CD4-positive, alpha-beta T cell treated with Interleukin-12 subunit alpha and Interleukin-12 subunit beta, for 1 hour (primary cell): ENCODE measurements around the gene PRRT1B.

ENCODE experiments used
- DNase-seq: peaks from one replicate; pipeline ENCODE4 v3.0.0-alpha.2; 2020

The PRRT1B gene

DNA sequence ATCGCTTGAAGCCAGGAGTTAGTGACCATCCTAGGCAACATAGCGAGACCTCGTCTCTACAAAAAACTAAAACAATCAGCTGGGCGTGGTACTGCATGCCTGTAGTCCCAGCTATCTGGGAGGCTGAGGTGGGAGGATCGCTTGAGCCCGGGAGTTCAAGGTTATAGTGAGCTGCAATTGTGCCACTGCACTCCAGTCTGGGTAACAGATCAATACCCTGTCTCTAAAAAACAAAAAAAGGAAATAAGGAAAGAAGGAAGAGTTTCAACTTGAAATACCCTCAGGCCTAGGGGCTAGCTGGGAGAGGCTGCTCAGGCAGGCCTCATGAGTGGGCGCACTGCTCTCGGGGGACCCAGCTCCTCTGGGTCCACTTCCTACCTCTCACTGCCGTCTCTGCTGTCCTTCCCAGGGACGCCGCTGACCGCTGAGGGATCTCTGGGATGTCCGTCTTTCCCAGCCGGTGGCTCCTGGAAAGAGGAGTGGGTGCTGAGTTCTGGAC is 56.4 kb downstream of the PRRT1B start:
- no peak for DNase-seq

GRCh38 chr9:131603199-131603598 is 57.9 kb downstream of the PRRT1B start:
- no peak for DNase-seq

DNA sequence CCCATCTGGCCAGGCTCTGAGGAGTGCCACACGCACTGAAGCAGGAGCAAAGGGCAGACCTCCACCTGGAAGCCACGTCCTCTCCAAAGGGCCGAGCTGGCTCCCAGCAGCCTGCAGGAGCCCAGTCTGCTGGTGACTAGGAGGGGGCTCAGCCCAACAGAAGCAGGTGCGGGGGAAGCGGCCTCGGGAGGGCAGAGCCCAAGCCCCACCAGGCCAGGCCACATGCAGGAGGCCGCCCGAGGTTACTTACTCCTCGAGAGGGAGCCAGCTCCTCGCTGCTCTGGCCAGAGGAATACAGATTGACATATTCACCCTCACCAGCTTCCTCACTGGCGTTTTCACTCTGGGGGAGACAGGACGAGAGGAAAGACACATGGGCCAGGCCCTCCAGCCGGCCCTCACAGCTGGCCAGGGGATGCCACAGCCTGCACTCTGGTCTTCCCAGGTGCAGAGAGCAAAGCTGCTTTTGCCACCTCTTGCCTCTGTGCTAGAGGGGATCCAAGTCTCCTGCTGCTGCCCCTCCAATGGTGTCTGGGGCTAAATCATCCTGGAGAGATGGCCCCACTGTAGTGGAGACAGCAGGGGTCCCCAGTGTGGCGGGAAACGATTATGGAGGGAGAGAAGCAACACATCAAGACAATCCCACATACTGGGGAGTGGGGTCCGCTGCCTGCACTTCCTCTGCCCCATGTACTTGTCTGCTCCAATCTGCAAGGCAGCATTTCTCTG is 58.6 kb downstream of the PRRT1B start:
- DNase-seq = no peak

DNA sequence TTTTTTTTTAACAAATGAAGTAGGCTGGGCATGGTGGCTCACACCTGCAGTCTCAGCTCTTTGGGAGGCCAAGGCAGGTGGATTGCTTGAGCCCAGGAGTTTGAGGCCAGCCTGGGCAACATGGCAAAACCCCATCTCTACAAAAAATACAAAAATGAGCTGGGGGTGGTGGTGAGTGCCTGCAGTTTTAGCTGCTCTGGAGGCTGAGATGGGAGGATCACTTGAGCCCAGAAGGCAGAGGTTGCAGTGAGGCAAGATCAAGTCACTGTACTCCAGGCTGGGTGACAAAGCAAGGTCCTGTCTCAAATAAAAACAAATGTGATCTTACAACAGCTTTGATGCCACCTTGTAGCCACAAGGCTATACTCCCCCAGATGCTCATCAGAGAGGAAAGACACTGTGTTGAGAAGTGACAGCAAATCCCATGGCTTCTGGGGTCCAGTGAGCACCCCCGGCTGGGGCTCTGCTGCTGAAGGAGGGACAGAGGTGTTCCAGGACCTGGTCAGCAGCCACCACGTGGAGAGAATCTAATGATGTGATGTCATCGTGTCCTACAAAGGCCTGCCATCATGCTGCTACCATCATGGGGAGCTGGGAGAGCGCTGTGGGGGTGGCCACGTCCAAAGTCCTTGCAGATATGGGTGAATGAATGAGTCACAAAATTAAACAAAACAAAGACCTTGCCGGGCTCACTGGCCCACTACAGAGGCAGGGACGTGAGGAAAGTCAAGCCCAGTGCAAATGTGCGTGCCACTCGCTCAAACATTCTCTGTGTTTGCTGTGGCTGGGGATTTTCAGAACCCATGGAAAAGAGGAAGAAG is 60.7 kb downstream of the PRRT1B start:
- DNase-seq = no peak

DNA sequence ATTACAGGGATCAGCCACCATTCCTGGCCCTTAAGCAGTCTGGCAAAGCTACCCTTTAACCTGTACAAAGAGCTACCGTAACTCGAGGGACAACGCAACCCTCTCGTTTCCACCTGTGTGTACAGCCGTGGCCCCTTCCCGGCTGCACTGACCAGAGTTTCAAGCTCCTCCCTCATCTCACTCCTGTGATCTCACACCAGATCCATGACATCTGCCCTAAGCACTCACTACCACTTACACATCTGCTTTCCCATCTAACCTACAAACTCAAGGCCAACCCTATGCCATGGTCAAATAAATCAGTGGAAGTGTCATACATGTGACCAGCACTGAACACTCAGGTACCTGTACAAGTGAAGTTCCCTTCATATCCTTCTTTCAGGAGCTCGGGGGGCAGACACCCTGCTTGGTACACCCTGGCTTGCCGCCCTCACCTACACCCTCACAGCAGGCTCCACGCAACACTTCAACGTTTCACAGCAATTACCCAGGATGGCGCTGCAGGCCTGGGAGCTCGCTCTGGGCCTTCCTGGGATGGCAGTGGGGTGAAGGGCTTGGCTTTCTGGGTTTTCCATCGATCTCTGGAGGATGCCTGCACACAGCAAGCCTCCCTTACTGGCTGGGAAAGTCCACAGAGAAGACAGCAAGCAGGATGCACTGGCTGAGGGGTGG is 61.7 kb downstream of the PRRT1B start:
- no peak for DNase-seq

- no peak for DNase-seq
Measured at GRCh38 chr9:131607591-131607990, 62.3 kb downstream of the PRRT1B start.

DNA sequence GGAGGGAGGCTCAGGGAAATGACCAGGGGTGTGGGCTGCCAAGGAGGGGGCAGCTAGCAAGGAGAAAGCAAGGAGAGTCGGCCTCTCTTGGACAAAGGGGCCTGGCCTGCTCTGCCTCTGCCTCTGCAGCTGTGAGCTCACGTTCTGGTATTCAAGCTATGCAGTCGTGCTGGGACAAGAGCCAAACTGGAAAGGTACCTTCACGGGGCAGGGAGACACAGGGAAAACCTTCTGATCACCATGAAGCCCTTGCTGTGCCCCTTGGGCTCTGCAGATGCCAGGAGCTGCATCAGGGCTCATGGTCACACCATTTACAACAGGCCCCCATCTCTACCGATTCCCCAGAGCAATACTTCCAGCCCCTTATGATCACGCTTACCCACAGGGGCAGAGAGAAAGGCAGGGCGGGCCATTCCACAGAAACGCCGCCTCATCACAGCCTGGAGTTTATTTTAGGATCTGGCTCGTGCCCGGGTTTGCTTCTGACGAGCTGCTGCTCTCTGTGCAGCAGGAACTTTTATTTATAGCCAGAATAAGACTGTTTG is 63.2 kb downstream of the PRRT1B start:
- DNase-seq = no peak
